Activated naive CD8-positive, alpha-beta T cell treated with anti-CD3 and anti-CD28 coated beads for 36 hours (primary cell): ENCODE results near the gene CCN5. TPM values are rescaled to one million over a fixed set of nuclear protein-coding genes. Genes with fewer than 3 reads are reported as not detected.
"Not testable (repeated sequence)": the region's sequence is repeated elsewhere in the genome, so short reads cannot be mapped to it uniquely, and the experiment has no call there.

Experiments used
- DNase-seq: peaks from one replicate; pipeline ENCODE4 v3.0.0; 2021
- H3K27ac Mint-ChIP-seq: one replicate; pipeline ENCODE4 v1.8.0; 2022; ENCODE audit warnings: mild to moderate bottlenecking, moderate library complexity, mixed read lengths
- H3K27me3 Mint-ChIP-seq: one replicate; pipeline ENCODE4 v1.8.0; 2022; ENCODE audit warnings: mild to moderate bottlenecking, mixed read lengths
- H3K36me3 Mint-ChIP-seq: one replicate; pipeline ENCODE4 v1.8.0; 2021; ENCODE audit warnings: mild to moderate bottlenecking, mixed read lengths
- H3K4me1 Mint-ChIP-seq: one replicate; pipeline ENCODE4 v1.8.0; 2021; ENCODE audit warnings: mixed read lengths
- H3K4me3 Mint-ChIP-seq: one replicate; pipeline ENCODE4 v1.8.0; 2022; ENCODE audit warnings: mild to moderate bottlenecking, moderate library complexity, mixed read lengths
- H3K9me3 Mint-ChIP-seq: one replicate; pipeline ENCODE4 v1.8.0; 2022; ENCODE audit warnings: mixed read lengths
- total RNA-seq, 2 experiments: library from RNA; stranded (reverse); gene quantifications; one replicate each; pipeline ENCODE4 v1.2.3, GENCODE V29; 2021

The CCN5 gene
- total RNA-seq, 2 experiments from 2014 or later: not detected

- Mint-ChIP-seq H3K27me3 (no peaks in the 10 kb centered on the region), H3K4me1 (peaks cover 12% of the 10 kb centered on the region), H3K4me3 (no peak overlapping the region), H3K36me3 (no peaks in the 10 kb centered on the region), H3K27ac (no peak overlapping the region), H3K9me3 (no peaks in the 10 kb centered on the region)
- no peak for DNase-seq
These were observed 24.3 kb upstream of the CCN5 start for GRCh38 chr20:44690781-44691423.

- H3K4me1 Mint-ChIP-seq: peaks cover 14% of the 10 kb centered on the region
- H3K4me3 Mint-ChIP-seq: no peak overlapping the region
- H3K27me3 Mint-ChIP-seq: no peaks in the 10 kb centered on the region
- no peak for DNase-seq
- no peak overlapping the region for H3K27ac Mint-ChIP-seq
- H3K36me3 Mint-ChIP-seq: no peaks in the 10 kb centered on the region
- H3K9me3 Mint-ChIP-seq: no peaks in the 10 kb centered on the region
These were observed 23.4 kb upstream of the CCN5 start for GRCh38 chr20:44691424-44692423.

GRCh38 chr20:44692932-44693480 is 22.2 kb upstream of the CCN5 start:
- no peaks in the 10 kb centered on the region for H3K9me3 Mint-ChIP-seq
- H3K27me3 Mint-ChIP-seq: no peaks in the 10 kb centered on the region
- H3K27ac Mint-ChIP-seq: no peak overlapping the region
- no peaks in the 10 kb centered on the region for H3K36me3 Mint-ChIP-seq
- H3K4me3 Mint-ChIP-seq: no peak overlapping the region
- DNase-seq: no peak
- H3K4me1 Mint-ChIP-seq: peaks cover 14% of the 10 kb centered on the region

- H3K27me3 Mint-ChIP-seq: no peaks in the 10 kb centered on the region
- H3K9me3 Mint-ChIP-seq: no peaks in the 10 kb centered on the region
- H3K27ac Mint-ChIP-seq: no peak overlapping the region
- H3K36me3 Mint-ChIP-seq: no peaks in the 10 kb centered on the region
- no peak for DNase-seq
- H3K4me1 Mint-ChIP-seq: peaks cover 14% of the 10 kb centered on the region
- no peak overlapping the region for H3K4me3 Mint-ChIP-seq
These were observed 21.5 kb upstream of the CCN5 start for GRCh38 chr20:44693627-44694026.

- Mint-ChIP-seq H3K27me3 (no peaks in the 10 kb centered on the region), H3K27ac (no peak overlapping the region), H3K4me1 (peaks cover 14% of the 10 kb centered on the region), H3K36me3 (no peaks in the 10 kb centered on the region), H3K9me3 (no peaks in the 10 kb centered on the region), H3K4me3 (no peak overlapping the region)
- DNase-seq: no peak
These were observed 21.0 kb upstream of the CCN5 start for GRCh38 chr20:44694159-44694558.

- Mint-ChIP-seq H3K36me3 (no peaks in the 10 kb centered on the region), H3K27ac (no peak overlapping the region), H3K27me3 (no peaks in the 10 kb centered on the region), H3K4me1 (peaks cover 14% of the 10 kb centered on the region), H3K4me3 (no peak overlapping the region), H3K9me3 (no peaks in the 10 kb centered on the region)
- DNase-seq: no peak
These were observed 19.9 kb upstream of the CCN5 start for GRCh38 chr20:44695295-44695673.

- no peaks in the 10 kb centered on the region for H3K27me3 Mint-ChIP-seq
- H3K27ac Mint-ChIP-seq: no peak overlapping the region
- H3K4me1 Mint-ChIP-seq: peaks cover 14% of the 10 kb centered on the region
- H3K9me3 Mint-ChIP-seq: no peaks in the 10 kb centered on the region
- DNase-seq: no peak
- no peaks in the 10 kb centered on the region for H3K36me3 Mint-ChIP-seq
- no peak overlapping the region for H3K4me3 Mint-ChIP-seq
These were observed 19.4 kb upstream of the CCN5 start for GRCh38 chr20:44695674-44696300.

- Mint-ChIP-seq H3K4me1 (peaks cover 14% of the 10 kb centered on the region), H3K27ac (no peak overlapping the region)
These were observed 18.9 kb upstream of the CCN5 start for GRCh38 chr20:44696315-44696714.

GRCh38 chr20:44697041-44697440 is 18.1 kb upstream of the CCN5 start:
- peak overlapping the region; percentile 24 for H3K4me3 Mint-ChIP-seq
- not testable (repeated sequence) for H3K27me3 Mint-ChIP-seq

More at GRCh38 chr20:44696315-44696714, 18.9 kb upstream of the CCN5 start:
- H3K9me3 Mint-ChIP-seq: no peaks in the 10 kb centered on the region
- no peak overlapping the region for H3K4me3 Mint-ChIP-seq
- H3K27me3 Mint-ChIP-seq: no peaks in the 10 kb centered on the region
- DNase-seq: no peak
- H3K36me3 Mint-ChIP-seq: no peaks in the 10 kb centered on the region

GRCh38 chr20:44698351-44698750 is 16.8 kb upstream of the CCN5 start:
- no peak overlapping the region for H3K27ac Mint-ChIP-seq
- no peaks in the 10 kb centered on the region for H3K9me3 Mint-ChIP-seq
- DNase-seq: no peak
- no peaks in the 10 kb centered on the region for H3K36me3 Mint-ChIP-seq
- peaks cover 10% of the 10 kb centered on the region for H3K4me1 Mint-ChIP-seq
- H3K4me3 Mint-ChIP-seq: no peak overlapping the region
- no peaks in the 10 kb centered on the region for H3K27me3 Mint-ChIP-seq

More at GRCh38 chr20:44697041-44697440, 18.1 kb upstream of the CCN5 start:
- not testable (repeated sequence) for H3K9me3 Mint-ChIP-seq, DNase-seq, H3K36me3 Mint-ChIP-seq, H3K27ac Mint-ChIP-seq
- H3K4me1 Mint-ChIP-seq: peaks cover 12% of the 10 kb centered on the region

- Mint-ChIP-seq H3K9me3 (no peaks in the 10 kb centered on the region), H3K27ac (no peak overlapping the region), H3K4me3 (no peak overlapping the region), H3K4me1 (peaks cover 8% of the 10 kb centered on the region), H3K36me3 (no peaks in the 10 kb centered on the region), H3K27me3 (no peaks in the 10 kb centered on the region)
- DNase-seq: no peak
These were observed 14.9 kb upstream of the CCN5 start for GRCh38 chr20:44700306-44700705.

GRCh38 chr20:44701118-44701857 is 13.9 kb upstream of the CCN5 start:
- no peak for DNase-seq
- Mint-ChIP-seq H3K4me3 (no peak overlapping the region), H3K27ac (no peak overlapping the region), H3K27me3 (no peaks in the 10 kb centered on the region), H3K4me1 (no peaks in the 10 kb centered on the region), H3K9me3 (no peaks in the 10 kb centered on the region), H3K36me3 (no peaks in the 10 kb centered on the region)

GRCh38 chr20:44701858-44702256 is 13.3 kb upstream of the CCN5 start:
- Mint-ChIP-seq H3K27me3 (no peaks in the 10 kb centered on the region), H3K4me1 (no peaks in the 10 kb centered on the region), H3K4me3 (no peak overlapping the region), H3K9me3 (no peaks in the 10 kb centered on the region), H3K36me3 (no peaks in the 10 kb centered on the region), H3K27ac (no peak overlapping the region)
- DNase-seq: no peak

GRCh38 chr20:44702776-44703175 is 12.4 kb upstream of the CCN5 start:
- Mint-ChIP-seq H3K4me3 (no peak overlapping the region), H3K36me3 (no peaks in the 10 kb centered on the region), H3K27ac (no peak overlapping the region), H3K9me3 (no peaks in the 10 kb centered on the region), H3K27me3 (no peaks in the 10 kb centered on the region), H3K4me1 (no peaks in the 10 kb centered on the region)
- DNase-seq: no peak
